GM18502 (cell line): ENCODE data around the gene SOX6.

Experiments used
- ATAC-seq: cut with Tn5 transposase; IDR thresholded peaks from one replicate; pipeline ENCODE4 v1.9.1; 2021; ENCODE audit warnings: mild to moderate bottlenecking; ENCODE audit not compliant: unreplicated experiment, poor library complexity

SOX6 gene

DNA sequence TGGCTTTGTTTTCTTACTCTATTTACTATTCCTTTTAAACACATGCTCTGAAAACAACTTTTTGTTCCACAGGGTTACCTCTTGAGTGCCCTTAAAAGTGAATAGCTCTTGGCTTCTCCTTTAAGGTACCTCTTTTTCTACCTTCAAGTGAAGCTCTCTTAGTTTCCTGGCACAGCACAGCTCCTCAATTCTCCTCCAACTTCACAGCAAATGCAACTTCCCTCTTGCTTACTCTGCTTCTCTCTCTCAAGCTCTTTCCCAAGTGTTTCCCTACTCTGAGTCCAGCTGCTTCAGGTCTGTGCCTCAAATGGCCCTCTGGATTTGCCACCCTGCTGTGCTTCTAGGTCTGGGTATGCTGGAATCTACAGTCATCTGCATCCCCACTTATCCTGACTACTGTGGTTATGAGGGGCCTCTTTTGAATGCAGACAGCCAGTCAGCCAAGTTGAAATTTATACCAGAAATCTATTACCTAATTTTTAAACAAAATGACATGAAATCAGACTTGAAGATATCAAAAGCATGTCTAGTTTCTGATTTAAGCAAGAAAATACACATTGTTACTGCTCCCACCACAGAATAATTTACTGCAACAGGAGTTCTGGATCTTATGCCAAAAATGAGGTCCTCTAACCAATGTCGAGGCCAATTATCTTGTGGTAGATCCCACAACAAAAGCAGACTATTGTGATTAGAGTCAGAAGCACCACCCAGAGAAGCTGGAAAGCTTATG is 371.1 kb downstream of the SOX6 start:
- ATAC-seq = no peak

DNA sequence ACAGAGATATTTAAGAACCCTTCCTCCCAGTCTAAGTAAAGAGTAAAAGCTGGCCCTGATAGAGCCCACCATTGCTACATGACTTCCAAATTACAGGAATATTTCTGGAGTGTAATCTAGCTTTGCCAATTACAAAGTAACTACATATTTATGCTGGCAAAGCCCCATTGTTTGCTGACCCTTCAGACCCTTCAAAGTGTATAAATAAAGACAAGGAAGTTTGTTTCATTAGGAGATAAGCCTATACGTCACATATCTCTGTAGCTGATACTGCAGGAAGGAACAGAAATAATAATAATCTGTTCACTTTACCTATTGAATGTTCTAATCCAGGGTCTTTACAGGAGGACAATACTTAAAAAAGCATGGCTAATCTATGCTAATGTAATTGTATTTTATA is 375.1 kb downstream of the SOX6 start:
- no peak for ATAC-seq

DNA sequence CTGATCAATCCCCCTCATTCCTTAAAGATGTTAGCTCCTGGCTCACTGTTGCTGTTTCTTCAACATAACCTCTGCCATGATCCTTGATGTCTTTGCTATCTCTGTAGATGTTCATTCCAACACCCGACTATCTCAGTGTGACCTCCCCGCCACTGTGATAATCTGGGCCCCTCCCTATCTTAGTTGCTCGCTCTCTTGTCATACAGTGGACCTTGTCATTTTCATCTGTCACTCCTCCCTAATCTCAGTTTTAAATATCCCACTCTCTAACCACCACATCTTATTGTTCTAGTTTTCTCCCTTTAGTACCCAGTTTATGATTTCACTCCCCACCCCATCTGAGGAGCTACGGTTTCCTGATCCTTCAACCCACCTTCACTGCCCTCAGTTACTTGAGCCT is 379.2 kb downstream of the SOX6 start:
- no peak for ATAC-seq

DNA sequence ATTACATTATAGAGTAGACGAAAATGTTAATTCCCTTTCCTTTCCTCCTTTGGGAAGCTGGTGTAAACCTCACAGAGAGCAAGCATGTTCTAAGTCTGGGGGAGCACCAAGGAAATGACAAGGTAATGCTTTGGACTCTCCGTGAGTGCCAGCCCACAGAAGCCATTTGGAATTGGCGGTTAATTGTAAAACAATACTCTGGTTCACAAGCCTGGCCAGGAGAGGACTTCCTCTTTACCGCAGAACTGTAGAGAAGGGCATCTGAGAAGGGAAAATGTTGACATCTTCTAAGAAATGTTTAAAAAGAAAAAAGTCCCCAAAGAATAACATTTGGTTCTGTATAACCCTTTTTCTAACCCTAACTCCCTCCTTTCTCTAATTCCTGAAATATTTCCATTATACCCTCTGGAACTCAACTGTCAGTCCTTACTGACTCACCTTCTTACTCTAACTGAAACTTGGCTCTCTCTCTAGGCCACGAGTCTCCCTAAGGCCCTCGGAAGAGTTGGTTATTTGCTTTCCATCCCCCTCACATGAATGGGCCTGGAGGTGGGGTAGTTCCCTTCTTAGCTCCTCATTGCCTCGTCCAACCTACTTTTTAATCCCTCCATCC is 379.8 kb downstream of the SOX6 start:
- ATAC-seq = no peak

DNA sequence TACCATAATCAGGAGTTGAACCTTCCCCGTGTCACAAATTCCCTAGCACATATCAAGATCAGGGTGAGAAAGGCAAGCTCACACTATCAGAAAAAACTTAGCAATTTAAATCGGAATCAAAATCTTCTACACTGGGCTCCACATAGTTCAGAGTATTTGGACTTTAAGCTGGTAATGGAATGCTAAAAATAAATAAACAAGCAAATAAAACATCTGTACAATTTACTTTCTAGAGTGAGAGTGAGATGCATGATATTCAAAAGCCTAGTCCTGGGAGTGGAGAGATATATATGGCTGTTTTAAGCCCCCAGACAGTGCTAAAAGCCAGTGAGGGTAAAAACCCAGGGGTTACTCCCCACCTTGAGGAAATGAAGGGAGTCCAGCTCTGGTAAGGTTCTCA is 380.6 kb downstream of the SOX6 start:
- ATAC-seq = no peak

DNA sequence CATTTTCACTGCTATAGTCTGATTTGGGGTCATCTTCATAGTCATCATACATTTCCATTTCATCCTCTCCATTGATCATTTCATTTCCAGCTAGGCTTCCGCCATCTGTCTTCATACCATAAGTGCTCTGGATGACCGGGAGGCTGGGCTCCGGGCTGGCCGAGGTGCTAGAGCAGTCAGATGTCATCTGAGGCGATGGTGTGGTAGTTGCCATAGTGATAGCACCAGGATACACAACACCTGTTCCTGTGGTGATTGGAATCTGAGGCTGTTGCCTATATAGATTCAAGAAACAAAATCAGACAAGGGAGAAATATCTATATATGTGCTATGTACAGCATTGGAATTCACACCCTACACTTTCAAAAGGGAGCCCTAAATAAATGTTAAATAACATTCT is 383.5 kb downstream of the SOX6 start:
- no peak for ATAC-seq

DNA sequence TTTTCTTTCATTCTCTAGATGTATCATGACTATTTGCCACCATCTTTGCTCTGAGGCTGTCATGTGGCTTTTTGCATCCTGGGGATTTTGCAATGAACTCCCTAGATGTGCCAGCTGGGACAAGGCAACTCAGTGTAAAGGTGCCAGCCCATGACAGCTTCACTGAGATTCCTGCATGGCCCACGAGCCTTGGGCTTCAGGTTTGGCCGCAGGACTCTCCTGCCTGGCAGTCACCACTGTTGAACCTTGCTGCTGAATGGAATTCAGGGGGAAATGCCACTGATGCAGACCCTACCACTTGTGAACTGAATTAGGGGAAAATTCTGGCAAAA is 385.2 kb downstream of the SOX6 start:
- ATAC-seq = no peak

DNA sequence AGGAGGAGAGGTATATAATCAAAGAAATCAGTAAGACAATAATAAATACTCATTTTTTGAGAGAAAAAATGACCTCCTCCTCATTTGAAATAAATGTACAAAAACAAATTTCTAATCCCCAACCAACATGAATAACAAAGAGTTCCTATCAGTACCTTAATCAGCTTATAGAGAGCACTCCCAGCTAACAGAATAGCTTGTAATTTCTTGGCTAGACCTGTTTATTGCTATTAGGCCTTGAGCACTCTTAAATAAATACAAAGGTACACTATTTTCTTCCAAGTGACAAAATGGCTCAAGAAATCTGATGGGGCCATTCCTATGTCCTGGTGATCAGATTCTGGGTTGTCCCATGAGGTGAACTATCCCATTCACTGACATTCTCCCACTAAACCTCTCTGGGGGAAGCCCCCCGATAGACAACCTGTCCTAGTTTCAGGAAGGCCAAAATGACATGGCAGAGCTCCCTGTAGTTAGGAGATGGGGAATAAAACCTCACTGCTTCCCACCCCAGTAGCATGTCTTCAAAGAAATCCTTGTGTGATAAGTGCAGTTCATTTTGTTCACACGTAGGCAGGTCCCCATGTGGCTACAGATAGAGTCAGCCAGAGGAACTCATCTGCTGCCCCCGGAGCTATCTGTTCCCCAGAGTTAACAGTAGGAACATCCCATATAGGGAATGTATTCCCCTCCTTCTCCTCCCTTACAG is 385.7 kb downstream of the SOX6 start:
- ATAC-seq = no peak

DNA sequence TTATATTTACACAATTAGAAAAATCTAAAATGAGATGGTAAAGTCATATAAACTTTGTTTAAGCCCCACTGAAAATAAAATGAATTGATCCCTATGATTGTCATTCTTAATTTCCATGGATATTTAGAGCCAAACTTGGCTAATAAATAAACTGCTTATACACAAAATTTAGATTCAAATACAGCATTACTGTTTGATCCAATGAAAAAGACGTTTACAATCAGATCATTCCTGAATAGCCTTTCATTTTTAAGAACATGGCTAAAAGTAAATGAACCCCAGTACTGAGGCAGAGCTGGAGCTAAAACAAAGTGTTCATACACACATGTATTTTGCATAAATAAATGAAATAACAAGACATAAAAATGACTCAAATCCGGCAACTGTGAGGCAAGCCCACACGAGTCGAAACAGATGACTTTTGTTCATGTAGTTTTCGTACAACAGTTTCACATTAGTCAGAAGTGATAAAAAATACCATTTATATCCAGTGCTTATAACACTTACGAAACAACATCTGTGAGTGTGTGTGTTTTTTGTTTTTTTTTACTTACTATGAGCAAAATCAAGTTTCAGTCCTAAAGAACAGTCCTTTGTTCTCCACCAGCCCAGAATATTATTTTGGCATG is 386.5 kb downstream of the SOX6 start:
- no peak for ATAC-seq

DNA sequence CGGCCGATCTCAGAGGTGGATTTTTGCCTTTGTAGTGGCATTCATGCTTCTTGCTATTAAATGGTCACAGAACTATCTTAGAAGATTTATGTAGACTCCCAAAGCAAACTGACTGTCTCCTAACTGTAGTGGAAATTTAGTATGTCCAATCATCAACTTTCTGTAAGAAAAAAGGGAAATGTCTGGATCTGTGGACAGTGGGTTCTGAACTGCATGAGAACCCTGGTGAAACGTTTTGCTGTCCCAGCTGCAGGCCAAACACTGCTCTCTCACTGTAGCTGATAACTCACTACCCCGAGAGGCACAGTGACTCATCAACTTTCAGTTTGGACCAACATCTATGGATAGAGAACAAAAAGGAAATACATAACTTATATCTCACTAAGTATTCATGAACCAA is 387.1 kb downstream of the SOX6 start:
- peak; percentile 86 for ATAC-seq

DNA sequence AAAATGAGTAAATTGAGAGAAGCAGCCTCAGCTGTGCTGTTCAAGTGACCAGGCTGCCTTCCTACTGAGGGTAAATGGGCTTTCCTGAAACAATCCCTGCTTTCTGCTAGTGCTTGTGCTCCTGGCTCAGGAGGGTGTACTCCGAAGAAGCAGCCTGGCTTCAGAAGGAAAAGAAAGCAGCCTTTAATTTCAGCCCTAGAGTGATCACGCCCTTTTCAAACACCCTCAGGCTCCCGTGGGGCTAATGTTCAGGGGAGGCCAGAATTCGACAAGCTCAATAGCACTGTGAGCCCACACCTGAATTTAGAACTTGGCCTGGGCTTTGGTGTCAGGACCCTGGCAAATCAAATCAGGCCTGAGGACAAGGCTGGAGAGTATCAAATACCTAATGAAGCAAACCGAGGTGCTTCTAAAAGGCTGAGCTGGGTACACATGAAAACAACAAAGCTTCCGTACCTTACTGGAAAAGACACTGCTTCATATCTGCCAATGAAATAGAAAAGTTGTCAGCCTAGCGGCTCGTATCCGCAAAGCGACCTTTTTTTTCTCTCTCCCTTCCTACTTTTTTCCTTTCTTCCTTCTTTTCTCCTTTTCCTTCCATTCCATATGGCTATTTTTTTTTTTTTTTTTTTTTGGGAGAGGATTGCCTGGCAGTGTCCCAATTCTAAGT is 387.8 kb downstream of the SOX6 start:
- no peak for ATAC-seq

DNA sequence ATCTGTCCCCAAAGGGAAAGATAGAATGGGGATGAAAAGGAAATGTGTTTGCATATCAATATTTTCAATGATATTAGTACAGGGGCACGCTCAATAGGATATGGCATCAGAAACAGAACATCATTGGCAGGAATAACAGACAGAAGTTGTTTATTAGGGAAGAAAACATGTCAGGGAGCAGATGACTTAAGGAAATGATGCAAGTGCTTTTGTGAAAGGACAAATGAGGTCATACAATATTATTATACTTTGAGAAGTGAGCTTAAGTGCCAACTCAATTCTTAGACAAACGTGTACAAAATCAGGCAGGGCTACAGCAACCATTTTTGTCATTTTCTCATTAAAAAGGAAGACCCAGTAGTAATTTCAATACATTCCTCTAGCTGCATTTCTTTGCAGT is 388.4 kb downstream of the SOX6 start:
- no peak for ATAC-seq

DNA sequence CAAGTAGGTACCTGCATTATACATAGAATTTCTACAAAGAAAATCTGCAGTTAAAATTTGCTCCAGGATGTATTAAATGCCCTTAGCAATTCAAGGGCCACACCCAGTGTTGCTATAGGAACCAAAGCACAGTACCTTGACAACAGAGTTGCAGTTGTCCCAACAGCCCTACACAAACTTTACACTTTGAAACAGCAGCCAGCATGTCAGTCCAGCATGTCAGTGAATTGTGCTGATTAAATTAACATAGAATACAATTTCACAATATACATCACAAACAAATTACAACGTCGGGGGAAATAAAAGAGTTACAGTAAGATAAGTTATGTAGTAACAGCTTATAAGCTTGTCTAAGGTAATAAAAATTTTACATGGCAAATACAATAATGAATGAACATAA is 389.2 kb downstream of the SOX6 start:
- ATAC-seq = no peak

DNA sequence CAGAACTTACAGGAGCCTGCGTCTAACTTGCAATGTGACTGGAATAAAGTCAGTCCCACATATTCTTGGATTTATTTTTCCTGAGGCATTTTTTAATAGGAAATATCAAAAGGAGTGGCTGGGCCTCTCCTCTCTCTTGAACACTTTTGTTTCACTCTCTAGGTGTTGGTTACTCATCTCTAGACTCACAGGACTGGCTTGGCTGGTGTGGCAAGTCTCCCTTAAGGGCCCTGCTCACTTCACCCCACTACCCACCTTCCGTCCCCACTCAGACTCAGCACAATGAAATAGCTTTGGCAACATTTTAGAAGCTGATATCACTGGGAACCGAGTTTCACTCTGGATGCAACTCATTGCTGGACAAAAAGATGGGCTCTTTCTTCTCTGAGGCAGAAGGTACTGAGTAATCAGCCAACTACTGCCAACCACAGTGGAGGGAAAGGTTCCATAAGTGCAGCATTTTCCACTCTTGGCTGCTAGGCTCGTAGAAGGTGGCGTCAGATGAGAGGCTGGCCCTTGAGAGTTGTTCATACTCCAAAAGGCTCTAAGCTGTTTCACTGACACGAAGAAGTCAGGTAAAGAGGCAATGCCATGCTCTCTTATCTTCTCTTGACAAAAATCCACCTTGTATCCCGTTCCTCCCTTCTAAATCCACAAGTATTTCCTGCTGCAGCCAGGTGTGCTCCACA is 390.6 kb downstream of the SOX6 start:
- ATAC-seq = no peak

DNA sequence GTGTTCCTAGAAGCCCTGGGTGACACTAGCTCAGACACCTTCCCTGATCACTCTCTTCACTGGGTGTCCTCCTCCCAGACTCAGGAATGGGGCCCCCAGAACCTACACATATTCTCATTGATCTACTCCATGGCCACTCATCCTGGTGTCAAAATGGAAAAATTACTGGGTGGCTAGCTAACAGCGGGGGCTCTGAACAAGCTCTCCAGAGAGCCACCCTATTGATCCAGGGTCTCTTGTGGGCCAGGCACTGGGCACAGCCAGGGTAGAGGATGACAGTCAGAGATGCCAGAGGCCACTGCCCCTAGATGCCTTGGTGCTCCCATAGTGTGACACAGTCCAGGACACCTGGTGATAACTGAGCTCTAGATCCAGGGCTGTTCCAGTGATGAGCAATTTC is 393.1 kb downstream of the SOX6 start:
- ATAC-seq = no peak

DNA sequence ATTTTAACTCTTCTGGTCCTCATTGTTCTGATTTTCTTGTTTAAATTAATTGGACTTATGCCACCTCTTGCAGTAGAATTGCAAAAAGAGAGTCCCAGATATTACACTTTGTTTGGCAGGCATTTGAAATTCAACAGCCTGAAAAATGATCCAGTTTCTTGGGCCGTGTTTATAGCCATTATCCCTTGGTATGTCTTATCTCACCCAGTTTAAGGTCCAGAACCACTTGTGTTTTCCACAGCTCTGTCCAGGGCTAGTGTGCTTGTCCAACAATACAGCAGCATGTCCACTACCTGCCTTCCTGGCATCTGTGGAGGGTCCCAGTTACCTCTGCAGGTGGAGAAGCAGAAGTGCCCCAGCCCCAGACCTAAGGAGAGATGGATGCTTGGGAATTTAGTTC is 397.4 kb downstream of the SOX6 start:
- ATAC-seq = no peak

DNA sequence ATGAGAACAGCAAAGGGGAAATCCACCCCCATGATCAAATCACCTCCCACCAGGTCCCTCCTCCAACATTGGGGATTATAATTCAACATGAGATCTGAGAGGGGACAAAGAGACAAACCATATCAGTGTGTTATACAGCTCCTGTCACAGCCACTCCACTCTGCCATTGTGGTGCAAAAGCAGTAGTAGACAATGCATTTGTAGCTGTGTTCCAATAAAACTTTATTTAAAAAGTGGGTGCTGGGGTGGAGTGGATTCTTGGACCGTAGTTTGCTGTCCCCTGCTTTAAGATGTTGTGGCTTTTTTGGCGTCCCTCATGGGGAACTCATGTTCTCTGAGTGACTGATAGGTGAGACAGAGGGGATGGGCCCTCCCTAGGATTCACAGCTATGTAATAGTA is 399.1 kb downstream of the SOX6 start:
- no peak for ATAC-seq

DNA sequence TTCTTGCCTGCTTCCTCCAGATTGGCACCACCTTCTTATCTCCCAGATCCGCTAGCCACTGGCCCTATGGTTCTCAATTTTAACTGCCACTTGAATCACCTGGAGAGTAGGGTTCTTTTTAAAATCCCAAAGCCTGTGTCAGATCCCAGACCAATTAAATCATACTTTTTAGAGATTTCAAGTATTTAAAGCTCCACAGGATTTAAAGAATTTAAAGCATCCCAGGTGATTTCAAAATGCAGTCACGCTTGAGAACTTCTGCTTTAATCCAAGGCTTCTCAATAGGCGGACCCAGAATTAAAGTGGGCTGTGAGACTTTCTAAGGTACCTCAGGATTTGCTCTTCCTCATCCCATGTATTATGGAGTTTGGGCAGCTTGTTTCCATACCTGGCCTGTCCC is 400.0 kb downstream of the SOX6 start:
- no peak for ATAC-seq

DNA sequence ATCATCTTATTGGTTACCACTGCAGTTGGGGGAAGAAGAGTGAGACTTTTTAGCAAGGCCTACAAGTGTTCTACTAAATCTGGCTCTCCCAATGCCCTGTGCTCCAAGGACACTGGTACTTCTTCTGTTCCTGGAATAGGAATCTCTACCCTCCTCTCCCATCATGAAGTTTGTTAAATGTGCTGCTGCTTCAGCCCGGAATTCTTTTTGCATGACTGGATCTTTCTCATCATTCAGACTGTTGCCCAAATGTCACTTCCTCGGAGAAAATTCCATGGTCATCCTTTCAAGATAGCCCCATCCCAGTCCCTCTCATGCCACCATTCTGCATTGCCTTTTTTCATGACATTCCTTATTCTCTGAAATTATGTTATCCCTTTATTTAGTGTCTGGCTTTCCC is 400.8 kb downstream of the SOX6 start:
- no peak for ATAC-seq
